HepG2 (cell line): Measurements from ENCODE around the gene EHD1. TPM values are rescaled to one million over a fixed set of nuclear protein-coding genes. Genes with fewer than 3 reads are reported as not detected.

Experiments
- POLR2A ChIP-seq, 2 experiments: IDR thresholded peaks; 2 replicates each; pipeline ENCODE4 v1.6.1; 2011; ENCODE audit warnings: low read depth in 2 of 2, low read length in 2 of 2, mild to moderate bottlenecking in 1 of 2, moderate library complexity in 1 of 2; ENCODE audit not compliant: insufficient read depth in 1 of 2
- SRY ChIP-seq: sonication (generic); formaldehyde crosslinking; IDR thresholded peaks from 2 replicates; pipeline ENCODE4 v1.8.0; 2022; ENCODE audit warnings: mild to moderate bottlenecking, missing genetic modification reagents
- SYNCRIP ChIP-seq: fragments of 200-400 bp; formaldehyde crosslinking; IDR thresholded peaks from 2 replicates; pipeline ENCODE4 v1.6.1; 2018; ENCODE audit warnings: mild to moderate bottlenecking, low read depth, low read length; ENCODE audit not compliant: insufficient read depth
- TCF7 ChIP-seq: sonication (generic); IDR thresholded peaks from 2 replicates; pipeline ENCODE4 v1.6.1; 2016; ENCODE audit warnings: antibody characterized with exemption, low read depth
- ZNF350 ChIP-seq: sonication (generic); formaldehyde crosslinking; IDR thresholded peaks from 2 replicates; pipeline ENCODE4 v1.4.0; 2020; ENCODE audit warnings: mild to moderate bottlenecking, low read depth, missing genetic modification reagents, borderline replicate concordance
- ZNF547 ChIP-seq: sonication (generic); formaldehyde crosslinking; IDR thresholded peaks from 2 replicates; pipeline ENCODE4 v1.5.1; 2020; ENCODE audit warnings: mild to moderate bottlenecking, missing genetic modification reagents
- polyA plus RNA-seq, 8 experiments: library from polyadenylated mRNA; depleted of rRNA in 3 of 8; stranded (reverse) in 7 of 8; unstranded in 1 of 8; fragments of >200 nt; fragmentation: Illumina TruSeq in 4 of 8; extraction: Trizol in 4 of 8; gene quantifications; 2 replicates each; pipeline versions ENCODE4 v1.2.1 to v1.2.3, GENCODE V29; 2011 to 2016; ENCODE audit warnings: low read depth in 4 of 8, missing spikeins in 1 of 8, mixed read lengths in 1 of 8; ENCODE audit not compliant: insufficient read depth in 1 of 8
- total RNA-seq, 5 experiments: library from RNA; depleted of rRNA; stranded (reverse); fragments of >200 nt; fragmentation: Illumina TruSeq; extraction: Trizol; gene quantifications; 2 replicates each; pipeline ENCODE4 v1.2.3, GENCODE V29; 2016; ENCODE audit warnings: low read depth in 1 of 5
- TF ChIP-seq, protein P1 (sequence below): sonication (generic); formaldehyde crosslinking; IDR thresholded peaks from 2 replicates; pipeline ENCODE4 v1.5.0; 2020; ENCODE audit warnings: mild to moderate bottlenecking, missing genetic modification reagents
- TF ChIP-seq, protein P2 (sequence below): sonication (generic); formaldehyde crosslinking; IDR thresholded peaks from 2 replicates; pipeline ENCODE4 v1.9.0; 2021; ENCODE audit warnings: missing genetic modification reagents, mild to moderate bottlenecking, borderline replicate concordance
- TF ChIP-seq, protein P3 (sequence below): sonication (generic); formaldehyde crosslinking; IDR thresholded peaks from 2 replicates; pipeline ENCODE4 v1.4.0; 2020; ENCODE audit warnings: missing genetic modification reagents
- TF ChIP-seq, protein P4 (sequence below), 2 experiments: IDR thresholded peaks; 2 replicates each; pipeline ENCODE4 v1.6.1; 2011 to 2012; ENCODE audit warnings: low read length in 2 of 2, borderline replicate concordance in 1 of 2, low read depth in 1 of 2, mild to moderate bottlenecking in 1 of 2, moderate library complexity in 1 of 2

The EHD1 gene
- total and polyA plus RNA-seq, 2 of the 13 experiments (the other 11 are each of a cell fraction or from before 2014, with no cell fraction given) = 23.6 to 26.6 TPM

DNA sequence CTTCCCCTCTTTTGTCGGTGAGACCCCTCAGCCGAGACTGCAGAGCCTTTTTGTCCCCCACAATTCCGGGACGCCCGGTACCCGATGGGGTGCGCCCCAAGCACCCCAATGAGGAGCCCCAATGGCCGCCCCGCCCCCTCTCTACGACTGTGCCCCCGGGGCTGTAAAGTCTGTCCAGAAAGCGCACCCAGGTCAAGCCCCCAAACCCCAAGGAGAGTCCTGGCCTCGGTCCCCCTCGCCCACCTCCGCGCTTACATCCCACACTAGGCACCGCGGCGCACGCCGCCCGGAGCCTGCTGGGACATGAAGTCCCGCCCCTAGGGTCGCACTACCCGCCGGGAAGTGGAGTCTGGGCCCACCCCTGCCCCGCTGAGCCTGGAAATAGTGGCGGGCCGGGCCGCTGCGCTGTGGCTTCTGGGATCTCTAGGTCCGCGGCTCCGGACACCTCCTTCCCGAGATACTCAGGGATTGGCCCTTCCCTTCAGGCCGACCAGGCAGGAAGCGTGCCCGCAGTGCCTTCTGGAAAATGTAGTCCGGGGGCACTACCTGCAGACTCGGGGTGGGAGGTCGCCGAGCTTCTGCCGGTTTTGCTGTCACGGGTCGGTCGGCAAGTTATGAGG lies 68.0 kb downstream of the EHD1 start, which contains the start of gene MEN1 (continued):
- TF ChIP-seq ZNF547 (CRISPR knock-in tag) = peak; percentile 54; the same call in 1 of the 2 replicates
- TF ChIP-seq POLR2A (IDR thresholded peaks at IDR 0.05; ENCODE audit: insufficient read depth in 1 of 2, low read depth in 2 of 2, low read length in 2 of 2) = peak; percentile 45 to 86
- TF ChIP-seq ZNF350 (CRISPR knock-in tag) = peak; percentile 84; the same call in 1 of the 2 replicates
- TF ChIP-seq, protein P1, sequence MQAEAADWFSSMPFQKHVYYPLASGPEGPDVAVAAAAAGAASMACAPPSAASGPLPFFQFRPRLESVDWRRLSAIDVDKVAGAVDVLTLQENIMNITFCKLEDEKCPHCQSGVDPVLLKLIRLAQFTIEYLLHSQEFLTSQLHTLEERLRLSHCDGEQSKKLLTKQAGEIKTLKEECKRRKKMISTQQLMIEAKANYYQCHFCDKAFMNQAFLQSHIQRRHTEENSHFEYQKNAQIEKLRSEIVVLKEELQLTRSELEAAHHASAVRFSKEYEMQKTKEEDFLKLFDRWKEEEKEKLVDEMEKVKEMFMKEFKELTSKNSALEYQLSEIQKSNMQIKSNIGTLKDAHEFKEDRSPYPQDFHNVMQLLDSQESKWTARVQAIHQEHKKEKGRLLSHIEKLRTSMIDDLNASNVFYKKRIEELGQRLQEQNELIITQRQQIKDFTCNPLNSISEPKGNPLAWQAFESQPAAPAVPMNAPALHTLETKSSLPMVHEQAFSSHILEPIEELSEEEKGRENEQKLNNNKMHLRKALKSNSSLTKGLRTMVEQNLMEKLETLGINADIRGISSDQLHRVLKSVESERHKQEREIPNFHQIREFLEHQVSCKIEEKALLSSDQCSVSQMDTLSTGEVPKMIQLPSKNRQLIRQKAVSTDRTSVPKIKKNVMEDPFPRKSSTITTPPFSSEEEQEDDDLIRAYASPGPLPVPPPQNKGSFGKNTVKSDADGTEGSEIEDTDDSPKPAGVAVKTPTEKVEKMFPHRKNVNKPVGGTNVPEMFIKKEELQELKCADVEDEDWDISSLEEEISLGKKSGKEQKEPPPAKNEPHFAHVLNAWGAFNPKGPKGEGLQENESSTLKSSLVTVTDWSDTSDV = peak; percentile 49; the same call in 1 of the 2 replicates
- no peak for TF ChIP-seq SYNCRIP
- TF ChIP-seq TCF7 = no peak
- TF ChIP-seq, protein P2, sequence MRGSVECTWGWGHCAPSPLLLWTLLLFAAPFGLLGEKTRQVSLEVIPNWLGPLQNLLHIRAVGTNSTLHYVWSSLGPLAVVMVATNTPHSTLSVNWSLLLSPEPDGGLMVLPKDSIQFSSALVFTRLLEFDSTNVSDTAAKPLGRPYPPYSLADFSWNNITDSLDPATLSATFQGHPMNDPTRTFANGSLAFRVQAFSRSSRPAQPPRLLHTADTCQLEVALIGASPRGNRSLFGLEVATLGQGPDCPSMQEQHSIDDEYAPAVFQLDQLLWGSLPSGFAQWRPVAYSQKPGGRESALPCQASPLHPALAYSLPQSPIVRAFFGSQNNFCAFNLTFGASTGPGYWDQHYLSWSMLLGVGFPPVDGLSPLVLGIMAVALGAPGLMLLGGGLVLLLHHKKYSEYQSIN = no peak
- TF ChIP-seq SRY (CRISPR knock-in tag) = no peak
- TF ChIP-seq, protein P3, sequence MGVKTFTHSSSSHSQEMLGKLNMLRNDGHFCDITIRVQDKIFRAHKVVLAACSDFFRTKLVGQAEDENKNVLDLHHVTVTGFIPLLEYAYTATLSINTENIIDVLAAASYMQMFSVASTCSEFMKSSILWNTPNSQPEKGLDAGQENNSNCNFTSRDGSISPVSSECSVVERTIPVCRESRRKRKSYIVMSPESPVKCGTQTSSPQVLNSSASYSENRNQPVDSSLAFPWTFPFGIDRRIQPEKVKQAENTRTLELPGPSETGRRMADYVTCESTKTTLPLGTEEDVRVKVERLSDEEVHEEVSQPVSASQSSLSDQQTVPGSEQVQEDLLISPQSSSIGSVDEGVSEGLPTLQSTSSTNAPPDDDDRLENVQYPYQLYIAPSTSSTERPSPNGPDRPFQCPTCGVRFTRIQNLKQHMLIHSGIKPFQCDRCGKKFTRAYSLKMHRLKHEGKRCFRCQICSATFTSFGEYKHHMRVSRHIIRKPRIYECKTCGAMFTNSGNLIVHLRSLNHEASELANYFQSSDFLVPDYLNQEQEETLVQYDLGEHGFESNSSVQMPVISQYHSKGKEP (CRISPR knock-in tag) = no peak
- TF ChIP-seq, protein P4, sequence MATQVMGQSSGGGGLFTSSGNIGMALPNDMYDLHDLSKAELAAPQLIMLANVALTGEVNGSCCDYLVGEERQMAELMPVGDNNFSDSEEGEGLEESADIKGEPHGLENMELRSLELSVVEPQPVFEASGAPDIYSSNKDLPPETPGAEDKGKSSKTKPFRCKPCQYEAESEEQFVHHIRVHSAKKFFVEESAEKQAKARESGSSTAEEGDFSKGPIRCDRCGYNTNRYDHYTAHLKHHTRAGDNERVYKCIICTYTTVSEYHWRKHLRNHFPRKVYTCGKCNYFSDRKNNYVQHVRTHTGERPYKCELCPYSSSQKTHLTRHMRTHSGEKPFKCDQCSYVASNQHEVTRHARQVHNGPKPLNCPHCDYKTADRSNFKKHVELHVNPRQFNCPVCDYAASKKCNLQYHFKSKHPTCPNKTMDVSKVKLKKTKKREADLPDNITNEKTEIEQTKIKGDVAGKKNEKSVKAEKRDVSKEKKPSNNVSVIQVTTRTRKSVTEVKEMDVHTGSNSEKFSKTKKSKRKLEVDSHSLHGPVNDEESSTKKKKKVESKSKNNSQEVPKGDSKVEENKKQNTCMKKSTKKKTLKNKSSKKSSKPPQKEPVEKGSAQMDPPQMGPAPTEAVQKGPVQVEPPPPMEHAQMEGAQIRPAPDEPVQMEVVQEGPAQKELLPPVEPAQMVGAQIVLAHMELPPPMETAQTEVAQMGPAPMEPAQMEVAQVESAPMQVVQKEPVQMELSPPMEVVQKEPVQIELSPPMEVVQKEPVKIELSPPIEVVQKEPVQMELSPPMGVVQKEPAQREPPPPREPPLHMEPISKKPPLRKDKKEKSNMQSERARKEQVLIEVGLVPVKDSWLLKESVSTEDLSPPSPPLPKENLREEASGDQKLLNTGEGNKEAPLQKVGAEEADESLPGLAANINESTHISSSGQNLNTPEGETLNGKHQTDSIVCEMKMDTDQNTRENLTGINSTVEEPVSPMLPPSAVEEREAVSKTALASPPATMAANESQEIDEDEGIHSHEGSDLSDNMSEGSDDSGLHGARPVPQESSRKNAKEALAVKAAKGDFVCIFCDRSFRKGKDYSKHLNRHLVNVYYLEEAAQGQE (IDR thresholded peaks at IDR 0.05; ENCODE audit: borderline replicate concordance in 1 of 2, low read depth in 1 of 2, low read length in 2 of 2) = no peak
